NCI-H2227 treated with DMSO at 0.1 percent for 48 hours (cell line): ENCODE results near the gene VSTM2A.

Source experiments
- DNase-seq: peaks from one replicate; lab custom pipeline; 2025; lab: John Stamatoyannopoulos, UW

The VSTM2A gene

DNA sequence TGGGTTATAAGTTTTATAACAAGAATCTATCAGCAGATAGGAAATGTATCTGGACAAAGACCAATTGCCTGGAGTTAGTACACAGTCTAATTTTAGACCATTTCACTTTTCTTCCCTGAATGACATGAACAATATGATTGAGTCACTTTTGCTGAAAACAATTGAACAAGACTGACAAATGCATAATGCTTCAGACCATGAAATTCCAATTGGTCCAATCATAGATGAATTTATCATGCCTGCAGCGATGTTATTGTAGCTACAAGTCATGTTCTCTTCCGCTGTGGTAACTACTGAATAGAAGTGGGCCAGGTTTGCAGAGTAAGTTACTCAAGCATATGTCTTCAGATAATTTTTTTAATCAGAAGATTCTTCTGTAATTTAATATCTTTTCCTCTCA is 73.4 kb downstream of the VSTM2A start:
- DNase-seq: no peak
